ENCODE measurements around the gene CDYL2.
"Not testable (repeated sequence)": the region's sequence is repeated elsewhere in the genome, so short reads cannot be mapped to it uniquely, and the experiment has no call there.

The CDYL2 gene

GRCh38 chr16:80807906-80808305, 3.5 kb upstream of the CDYL2 start:
- DNase-seq: no peak

GRCh38 chr16:80806927-80807340, 2.5 kb upstream of the CDYL2 start:
- DNase-seq: peak; percentile 25 to 41

GRCh38 chr16:80806289-80806688, 1.9 kb upstream of the CDYL2 start:
- no peak for DNase-seq

- peak; percentile 59 to 68 for DNase-seq
These were observed 307 bp downstream of the CDYL2 start for GRCh38 chr16:80804056-80804525.

GRCh38 chr16:80803339-80804055, 901 bp downstream of the CDYL2 start:
- DNase-seq: peak; percentile 43 to 50

- no peak for DNase-seq
These were observed 1.5 kb downstream of the CDYL2 start for GRCh38 chr16:80802902-80803301.

- DNase-seq: no peak
These were observed 2.3 kb downstream of the CDYL2 start for GRCh38 chr16:80802138-80802537.

GRCh38 chr16:80794071-80794470, 10.3 kb downstream of the CDYL2 start:
- no peak for DNase-seq

- DNase-seq: no peak
These were observed 12.4 kb downstream of the CDYL2 start for GRCh38 chr16:80792031-80792430.

- no peak for DNase-seq
These were observed 13.0 kb downstream of the CDYL2 start for GRCh38 chr16:80791411-80791810.

- no peak for DNase-seq
These were observed 13.6 kb downstream of the CDYL2 start for GRCh38 chr16:80790751-80791150.

- DNase-seq: no peak
These were observed 16.4 kb downstream of the CDYL2 start for GRCh38 chr16:80788027-80788426.

- not testable (repeated sequence) for DNase-seq
These were observed 17.8 kb downstream of the CDYL2 start for GRCh38 chr16:80786561-80786960.

- DNase-seq: no peak
These were observed 19.4 kb downstream of the CDYL2 start for GRCh38 chr16:80784951-80785350.

GRCh38 chr16:80778703-80779102, 25.7 kb downstream of the CDYL2 start:
- no peak for DNase-seq

- no peak for DNase-seq
These were observed 27.5 kb downstream of the CDYL2 start for GRCh38 chr16:80776856-80777255.

GRCh38 chr16:80775450-80775849, 28.9 kb downstream of the CDYL2 start:
- DNase-seq: no peak

GRCh38 chr16:80766798-80767197, 37.6 kb downstream of the CDYL2 start:
- no peak for DNase-seq

GRCh38 chr16:80759419-80760162, 44.8 kb downstream of the CDYL2 start:
- DNase-seq: no peak

GRCh38 chr16:80754476-80754875, 49.9 kb downstream of the CDYL2 start:
- no peak for DNase-seq

GRCh38 chr16:80752541-80752940, 51.9 kb downstream of the CDYL2 start:
- DNase-seq: no peak

GRCh38 chr16:80751167-80751566, 53.2 kb downstream of the CDYL2 start:
- no peak for DNase-seq

- DNase-seq: no peak
These were observed 58.2 kb downstream of the CDYL2 start for GRCh38 chr16:80746231-80746630.

GRCh38 chr16:80744856-80745255, 59.5 kb downstream of the CDYL2 start:
- DNase-seq: no peak

Data from CD4-positive, alpha-beta T cell treated with Interleukin-1 beta for 1 hour (primary cell).